Measurements from ENCODE around the gene BAG2.
A peak's percentile ranks its signal among the peaks of the same experiment; 100 is the strongest.

BAG2 gene

GRCh38 chr6:57172136-57173055 lies at the start of gene BAG2:
BAG2 (plus strand) TSS chr6:57172326; CDS start chr6:57172698, 372 bp downstream.
- TF ChIP-seq CTCF (conservative IDR thresholded peaks at IDR 0.05; ENCODE audit: low read depth, low read length) = no peak

GRCh38 chr6:57123111-57123510 lies 49.0 kb upstream of the BAG2 start:
- Histone ChIP-seq H2AFZ (ENCODE audit: low read depth) (no peak overlapping the region), H3K9ac (no peak overlapping the region), H3K27ac (no peak overlapping the region), H3K4me3 (IDR thresholded peaks at IDR 0.05; ENCODE audit: insufficient read depth, low read depth, low read length) (no peak overlapping the region), H3K79me2 (ENCODE audit: insufficient read depth, low read depth) (no peaks in the 10 kb centered on the region), H3K4me2 (no peak overlapping the region), H4K20me1 (ENCODE audit: insufficient read depth) (no peaks in the 10 kb centered on the region), H3K36me3 (ENCODE audit: insufficient read depth) (no peaks in the 10 kb centered on the region), H3K27me3 (ENCODE audit: insufficient read depth, low read depth) (no peaks in the 10 kb centered on the region), H3K4me1 (ENCODE audit: low read depth, poor library complexity, severe bottlenecking) (peaks cover 7% of the 10 kb centered on the region)
- no peak for TF ChIP-seq CTCF (conservative IDR thresholded peaks at IDR 0.05; ENCODE audit: low read depth, low read length)

More at GRCh38 chr6:57172136-57173055, at the start of gene BAG2:
- no peaks in the 10 kb centered on the region for H3K36me3 ChIP-seq (ENCODE audit: insufficient read depth)
- no peaks in the 10 kb centered on the region for H3K79me2 ChIP-seq (ENCODE audit: insufficient read depth, low read depth)
- no peaks in the 10 kb centered on the region for H3K27me3 ChIP-seq (ENCODE audit: insufficient read depth, low read depth)
- no peak within 1 kb of the TSS for H3K4me3 ChIP-seq (IDR thresholded peaks at IDR 0.05; ENCODE audit: insufficient read depth, low read depth, low read length)
- peak within 1 kb of the TSS; percentile 68 for H3K9ac ChIP-seq
- H3K4me2 ChIP-seq = peak within 1 kb of the TSS; percentile 82
- H4K20me1 ChIP-seq (ENCODE audit: insufficient read depth) = no peaks in the 10 kb centered on the region
- peak within 1 kb of the TSS; percentile 54 for H3K27ac ChIP-seq
- peaks cover 7% of the 10 kb centered on the region for H3K4me1 ChIP-seq (ENCODE audit: low read depth, poor library complexity, severe bottlenecking)
- H2AFZ ChIP-seq (ENCODE audit: low read depth) = peak within 1 kb of the TSS; percentile 72

GRCh38 chr6:57127763-57128162 lies 44.4 kb upstream of the BAG2 start:
- H3K27ac ChIP-seq = no peak overlapping the region
- H3K9ac ChIP-seq = no peak overlapping the region
- peaks cover 7% of the 10 kb centered on the region for H3K4me1 ChIP-seq (ENCODE audit: low read depth, poor library complexity, severe bottlenecking)
- H3K4me3 ChIP-seq (IDR thresholded peaks at IDR 0.05; ENCODE audit: insufficient read depth, low read depth, low read length) = no peak overlapping the region
- no peak overlapping the region for H2AFZ ChIP-seq (ENCODE audit: low read depth)
- no peaks in the 10 kb centered on the region for H3K36me3 ChIP-seq (ENCODE audit: insufficient read depth)
- no peaks in the 10 kb centered on the region for H3K27me3 ChIP-seq (ENCODE audit: insufficient read depth, low read depth)
- H3K4me2 ChIP-seq = no peak overlapping the region
- H3K79me2 ChIP-seq (ENCODE audit: insufficient read depth, low read depth) = no peaks in the 10 kb centered on the region
- TF ChIP-seq CTCF (conservative IDR thresholded peaks at IDR 0.05; ENCODE audit: low read depth, low read length) = no peak
- H4K20me1 ChIP-seq (ENCODE audit: insufficient read depth) = no peaks in the 10 kb centered on the region

GRCh38 chr6:57130661-57131177 lies 41.4 kb upstream of the BAG2 start:
- no peak overlapping the region for H3K27ac ChIP-seq
- H3K4me2 ChIP-seq = no peak overlapping the region
- peaks cover 7% of the 10 kb centered on the region for H3K4me1 ChIP-seq (ENCODE audit: low read depth, poor library complexity, severe bottlenecking)
- no peak overlapping the region for H2AFZ ChIP-seq (ENCODE audit: low read depth)
- no peak for TF ChIP-seq CTCF (conservative IDR thresholded peaks at IDR 0.05; ENCODE audit: low read depth, low read length)
- H3K79me2 ChIP-seq (ENCODE audit: insufficient read depth, low read depth) = no peaks in the 10 kb centered on the region
- H3K27me3 ChIP-seq (ENCODE audit: insufficient read depth, low read depth) = no peaks in the 10 kb centered on the region
- H4K20me1 ChIP-seq (ENCODE audit: insufficient read depth) = no peaks in the 10 kb centered on the region
- no peaks in the 10 kb centered on the region for H3K36me3 ChIP-seq (ENCODE audit: insufficient read depth)
- no peak overlapping the region for H3K4me3 ChIP-seq (IDR thresholded peaks at IDR 0.05; ENCODE audit: insufficient read depth, low read depth, low read length)
- no peak overlapping the region for H3K9ac ChIP-seq
